ENCODE results near the gene EARS2.

DNA sequence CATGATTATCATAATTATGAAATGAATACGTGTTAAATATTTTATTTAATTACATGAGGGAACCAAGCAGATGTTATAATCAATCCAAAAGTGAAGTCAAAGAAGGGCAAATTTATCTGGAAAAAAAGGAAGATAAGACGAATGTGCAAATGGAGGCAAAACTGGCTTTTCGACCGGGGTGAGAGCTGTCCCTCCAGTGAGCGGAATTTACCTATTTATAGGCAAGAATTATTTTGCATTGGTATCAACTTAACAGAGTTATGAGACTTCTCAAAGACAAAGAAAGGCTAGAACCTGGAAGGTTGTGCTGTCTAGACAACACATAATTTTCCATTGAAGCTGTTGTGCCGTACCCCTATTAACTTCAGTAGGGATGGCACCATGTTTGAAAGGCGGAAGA, 45.4 kb downstream of the EARS2 start:
- TF ChIP-seq EZH2 (IDR thresholded peaks at IDR 0.05) (no peak), EZH2phosphoT487 (IDR thresholded peaks at IDR 0.05) (no peak)
- TF ChIP-seq, protein P1, sequence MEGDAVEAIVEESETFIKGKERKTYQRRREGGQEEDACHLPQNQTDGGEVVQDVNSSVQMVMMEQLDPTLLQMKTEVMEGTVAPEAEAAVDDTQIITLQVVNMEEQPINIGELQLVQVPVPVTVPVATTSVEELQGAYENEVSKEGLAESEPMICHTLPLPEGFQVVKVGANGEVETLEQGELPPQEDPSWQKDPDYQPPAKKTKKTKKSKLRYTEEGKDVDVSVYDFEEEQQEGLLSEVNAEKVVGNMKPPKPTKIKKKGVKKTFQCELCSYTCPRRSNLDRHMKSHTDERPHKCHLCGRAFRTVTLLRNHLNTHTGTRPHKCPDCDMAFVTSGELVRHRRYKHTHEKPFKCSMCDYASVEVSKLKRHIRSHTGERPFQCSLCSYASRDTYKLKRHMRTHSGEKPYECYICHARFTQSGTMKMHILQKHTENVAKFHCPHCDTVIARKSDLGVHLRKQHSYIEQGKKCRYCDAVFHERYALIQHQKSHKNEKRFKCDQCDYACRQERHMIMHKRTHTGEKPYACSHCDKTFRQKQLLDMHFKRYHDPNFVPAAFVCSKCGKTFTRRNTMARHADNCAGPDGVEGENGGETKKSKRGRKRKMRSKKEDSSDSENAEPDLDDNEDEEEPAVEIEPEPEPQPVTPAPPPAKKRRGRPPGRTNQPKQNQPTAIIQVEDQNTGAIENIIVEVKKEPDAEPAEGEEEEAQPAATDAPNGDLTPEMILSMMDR (IDR thresholded peaks at IDR 0.05), result no peak
